ENCODE data around the gene NOVA2.
"Not testable (repeated sequence)": the region's sequence is repeated elsewhere in the genome, so short reads cannot be mapped to it uniquely, and the experiment has no call there.

The NOVA2 gene

DNA sequence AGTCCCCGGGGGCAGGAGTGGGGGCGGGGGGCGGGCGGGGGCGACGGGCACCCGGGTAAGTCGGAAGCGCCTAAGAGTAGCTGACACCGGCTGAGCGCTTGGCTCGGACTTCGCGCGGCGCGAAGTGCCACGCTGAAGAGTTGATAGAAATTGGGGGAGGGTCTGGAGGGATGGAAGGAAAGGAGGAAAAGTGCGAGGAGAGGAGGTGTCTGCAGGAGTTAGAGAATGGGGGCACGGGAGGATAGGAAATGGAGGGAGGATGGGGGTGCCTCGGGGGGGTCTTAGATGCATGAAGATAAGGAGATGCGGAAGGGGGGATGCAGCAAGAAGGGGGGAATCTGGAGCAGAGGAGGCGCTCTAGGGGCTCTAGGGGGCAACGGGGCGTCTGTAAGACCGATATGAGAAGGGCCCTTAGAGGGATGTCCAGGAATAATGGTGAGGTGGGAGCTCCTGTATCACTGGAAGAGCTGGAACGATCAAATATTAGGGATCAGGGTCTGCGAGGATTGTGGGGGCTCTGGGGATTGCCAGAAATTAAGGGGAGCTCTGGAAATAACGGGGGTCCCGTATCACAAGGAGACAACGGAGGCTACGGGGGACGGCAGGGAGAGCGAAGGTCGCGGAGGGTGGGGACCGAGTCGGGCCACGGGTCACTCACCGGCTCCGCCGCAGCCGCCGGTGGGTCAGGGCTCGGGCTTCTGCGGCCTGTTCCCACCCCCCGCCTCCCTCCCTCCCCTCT lies 71.6 kb downstream of the NOVA2 start, which contains the start of gene MYPOP:
Gene MYPOP (minus strand): TSS at position 702 of the 739 bp plus-strand sequence. CDS start 840 bp downstream, outside the sequence.
- no peak for TF ChIP-seq CTCF (IDR thresholded peaks at IDR 0.05)
- Histone ChIP-seq H3K27ac (peak within 1 kb of the TSS; percentile 39 to 79), H3K4me3 (peak within 1 kb of the TSS; percentile 75)
- no peak for DNase-seq (ENCODE audit: low spot score)

- peak overlapping the region in 1 of 2 donors; percentile 24 for H3K27ac ChIP-seq
- no peak for TF ChIP-seq CTCF (IDR thresholded peaks at IDR 0.05)
- H3K4me3 ChIP-seq = peak overlapping the region; percentile 75
- DNase-seq (ENCODE audit: low spot score) = no peak
These were observed 72.2 kb downstream of the NOVA2 start for GRCh38 chr19:45901432-45901911.

- H3K4me3 ChIP-seq = peak overlapping the region; percentile 75
- no peak overlapping the region for H3K27ac ChIP-seq
- no peak for DNase-seq (ENCODE audit: low spot score)
- TF ChIP-seq CTCF (IDR thresholded peaks at IDR 0.05) = no peak
These were observed 72.8 kb downstream of the NOVA2 start for GRCh38 chr19:45900738-45901431.

DNA sequence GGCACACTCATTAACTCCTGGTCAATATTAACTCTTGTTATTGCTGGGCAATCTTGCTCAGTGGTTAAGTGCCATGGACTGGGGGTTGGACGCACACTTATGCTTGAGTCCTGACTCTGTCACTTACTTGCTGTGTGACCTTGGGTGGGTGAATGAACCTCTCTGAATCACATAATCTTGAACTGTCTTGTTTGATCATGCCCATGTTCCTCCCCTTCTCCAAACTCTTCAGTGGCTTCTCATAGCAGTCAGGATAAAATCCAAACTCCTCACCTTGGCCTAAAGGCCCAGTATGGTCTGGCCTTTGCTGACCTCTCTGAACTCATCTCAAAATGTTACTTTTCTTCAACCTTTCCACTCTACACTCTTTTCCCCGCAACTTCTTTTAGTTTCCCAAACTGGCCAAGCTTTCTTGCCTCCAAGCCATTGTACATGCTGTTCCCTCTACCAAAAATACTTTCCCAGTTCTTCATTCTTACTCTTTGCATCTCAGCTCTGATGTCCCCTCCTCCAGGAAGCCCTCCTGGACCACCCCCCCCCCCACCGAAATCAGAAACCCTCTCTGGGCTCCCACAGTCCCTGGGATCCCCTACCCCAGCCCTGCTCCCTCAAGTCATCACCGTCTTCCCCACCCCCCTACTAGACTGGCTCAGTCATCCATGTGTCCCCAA lies 73.6 kb downstream of the NOVA2 start:
- no peak for DNase-seq (ENCODE audit: low spot score)
- Histone ChIP-seq H3K4me3 (no peak overlapping the region), H3K27ac (no peak overlapping the region)
- no peak for TF ChIP-seq CTCF (IDR thresholded peaks at IDR 0.05)

GRCh38 chr19:45899253-45899652 lies 74.4 kb downstream of the NOVA2 start:
- DNase-seq (ENCODE audit: low spot score) = no peak
- H3K27ac ChIP-seq = no peak overlapping the region
- no peak overlapping the region for H3K4me3 ChIP-seq
- TF ChIP-seq CTCF (IDR thresholded peaks at IDR 0.05) = no peak

- Histone ChIP-seq H3K27ac (no peak overlapping the region), H3K4me3 (no peak overlapping the region)
- DNase-seq (ENCODE audit: low spot score) = no peak
- TF ChIP-seq CTCF (IDR thresholded peaks at IDR 0.05) = no peak
These were observed 76.3 kb downstream of the NOVA2 start for GRCh38 chr19:45897261-45897812.

DNA sequence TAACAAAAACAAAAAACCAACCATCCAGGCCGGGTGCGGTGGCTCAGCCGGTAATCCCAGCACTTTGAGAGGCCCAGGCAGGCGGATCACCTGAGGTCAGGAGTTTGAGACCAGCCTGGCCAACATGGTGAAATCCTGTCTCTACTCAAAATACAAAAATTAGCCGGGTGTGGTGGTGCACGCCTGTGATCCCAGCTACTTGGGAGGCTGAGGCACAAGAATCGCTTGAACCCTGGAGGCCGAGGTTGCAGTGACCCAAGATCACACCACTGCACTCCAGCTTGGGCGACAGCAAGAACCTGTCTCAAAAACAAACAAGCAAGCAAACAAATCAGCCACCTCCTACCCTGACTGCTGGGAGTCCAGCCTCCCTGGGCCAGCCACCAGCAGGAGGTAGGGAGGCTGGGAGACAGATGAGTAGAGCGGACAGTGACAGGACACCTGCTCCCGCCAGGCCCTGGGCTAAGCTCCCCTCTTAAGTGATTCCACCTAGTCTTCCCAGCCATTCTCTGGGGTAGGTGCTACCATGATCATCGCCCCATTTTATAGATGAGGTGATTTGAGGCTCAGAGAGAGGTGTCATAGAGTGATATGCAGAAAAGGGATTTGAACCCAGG lies 77.6 kb downstream of the NOVA2 start:
- DNase-seq (ENCODE audit: low spot score); H3K4me3 ChIP-seq: not testable (repeated sequence)
- H3K27ac ChIP-seq = peak overlapping the region in 1 of 2 donors; percentile 32
